Neuron (in vitro differentiated cells): ENCODE measurements around the gene EFNA5.
"Not testable (repeated sequence)": the region's sequence is repeated elsewhere in the genome, so short reads cannot be mapped to it uniquely, and the experiment has no call there.

Experiments used
- H2AFZ ChIP-seq: one replicate; pipeline ENCODE4 v1.6.1; 2013; ENCODE audit warnings: low read depth, mild to moderate bottlenecking, inconsistent platforms, low read length, moderate library complexity
- H3K27me3 ChIP-seq: one replicate; pipeline ENCODE4 v1.6.1; 2013; ENCODE audit warnings: low read length; ENCODE audit not compliant: insufficient read depth
- H3K36me3 ChIP-seq: one replicate; pipeline ENCODE4 v1.6.1; 2013; ENCODE audit warnings: low read length; ENCODE audit not compliant: insufficient read depth
- H3K4me1 ChIP-seq: one replicate; pipeline ENCODE4 v1.6.1; 2013; ENCODE audit warnings: low read length; ENCODE audit not compliant: insufficient read depth
- H3K4me3 ChIP-seq: 2 replicates; pipeline ENCODE4 v1.5.1; 2013; ENCODE audit warnings: mild to moderate bottlenecking, low read length, moderate library complexity
- H3K9me3 ChIP-seq: one replicate; pipeline ENCODE4 v1.6.1; 2013; ENCODE audit warnings: low read length

The EFNA5 gene

GRCh38 chr5:107368615-107369014 lies 302.1 kb downstream of the EFNA5 start:
- Histone ChIP-seq H3K9me3 (no peaks in the 10 kb centered on the region), H3K27me3 (no peaks in the 10 kb centered on the region), H2AFZ (no peak overlapping the region), H3K4me1 (peaks cover 37% of the 10 kb centered on the region), H3K36me3 (no peaks in the 10 kb centered on the region), H3K4me3 (no peak overlapping the region)

GRCh38 chr5:107367939-107368338 lies 302.8 kb downstream of the EFNA5 start:
- H3K27me3 ChIP-seq, result no peaks in the 10 kb centered on the region

GRCh38 chr5:107367480-107367879 lies 303.3 kb downstream of the EFNA5 start:
- Histone ChIP-seq H2AFZ (no peak overlapping the region), H3K4me3 (no peak overlapping the region), H3K27me3 (no peaks in the 10 kb centered on the region), H3K4me1 (peaks cover 30% of the 10 kb centered on the region), H3K9me3 (no peaks in the 10 kb centered on the region), H3K36me3 (no peaks in the 10 kb centered on the region)

More at GRCh38 chr5:107367939-107368338, 302.8 kb downstream of the EFNA5 start:
- Histone ChIP-seq H3K36me3 (no peaks in the 10 kb centered on the region), H3K9me3 (no peaks in the 10 kb centered on the region), H2AFZ (no peak overlapping the region), H3K4me3 (no peak overlapping the region), H3K4me1 (peaks cover 30% of the 10 kb centered on the region)

DNA sequence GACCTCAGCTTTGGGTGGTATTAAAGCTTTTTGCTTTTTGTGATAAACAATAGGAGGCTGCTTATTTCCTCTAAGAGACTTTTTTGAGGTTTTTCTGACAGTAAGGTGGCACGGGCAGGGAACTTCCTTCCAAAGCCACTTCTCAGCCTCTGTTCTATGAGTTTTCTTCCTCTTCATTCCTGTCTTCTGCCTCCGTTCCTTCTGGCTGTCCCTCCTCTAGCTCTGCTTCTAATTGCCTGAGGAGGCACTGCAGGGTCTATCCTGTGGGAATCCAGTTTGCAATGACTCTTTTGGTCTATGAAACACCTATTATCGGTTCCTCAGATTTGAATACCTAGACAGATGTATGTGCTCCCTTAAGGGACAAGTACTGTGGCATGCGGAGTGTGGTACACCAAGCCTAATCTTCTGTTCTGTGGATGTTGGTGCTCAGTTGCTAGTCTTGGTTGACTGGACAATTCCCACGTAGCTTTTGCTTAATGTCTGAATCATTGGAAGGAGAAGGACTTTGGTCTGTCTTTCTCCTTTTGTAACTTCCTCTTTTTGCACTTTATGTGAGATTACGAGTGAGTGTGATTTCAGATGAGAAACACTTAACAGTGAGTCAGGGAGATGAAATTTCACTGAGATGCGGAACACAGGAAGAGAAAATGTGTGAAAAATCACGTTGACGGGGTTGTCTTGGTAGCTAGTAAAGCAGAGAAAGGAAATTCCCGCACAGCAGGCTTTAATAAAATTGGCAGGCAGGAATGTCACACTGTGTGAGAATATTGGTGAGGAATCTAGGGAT lies 305.2 kb downstream of the EFNA5 start:
- H3K27me3 ChIP-seq, result no peaks in the 10 kb centered on the region
- H2AFZ ChIP-seq, result no peak overlapping the region
- H3K4me1 ChIP-seq, result peaks cover 26% of the 10 kb centered on the region
- no peaks in the 10 kb centered on the region for H3K9me3 ChIP-seq
- no peak overlapping the region for H3K4me3 ChIP-seq
- no peaks in the 10 kb centered on the region for H3K36me3 ChIP-seq

GRCh38 chr5:107364443-107365319 lies 306.1 kb downstream of the EFNA5 start:
- Histone ChIP-seq H3K4me3 (no peak overlapping the region), H3K36me3 (no peaks in the 10 kb centered on the region), H3K27me3 (no peaks in the 10 kb centered on the region), H2AFZ (no peak overlapping the region), H3K9me3 (no peaks in the 10 kb centered on the region), H3K4me1 (peaks cover 26% of the 10 kb centered on the region)

DNA sequence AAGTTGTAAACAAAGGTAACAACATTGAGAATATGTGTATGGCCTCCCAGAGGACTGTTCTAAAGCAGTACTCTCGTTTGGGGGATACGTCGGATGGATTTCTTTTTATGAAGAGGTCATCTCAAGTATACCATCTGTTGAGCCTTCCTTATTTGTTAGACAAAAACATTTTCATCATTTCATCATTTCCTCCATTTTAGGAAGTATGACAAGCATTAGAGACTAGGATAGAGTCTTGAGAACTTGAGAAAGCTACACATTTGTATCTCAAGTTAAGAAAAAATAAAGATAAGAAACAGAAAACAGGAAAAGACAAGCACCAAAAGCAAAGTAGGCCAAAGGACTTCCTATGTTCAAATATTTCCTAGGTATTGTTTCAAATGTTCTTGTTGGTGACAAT lies 307.0 kb downstream of the EFNA5 start:
- Histone ChIP-seq H3K9me3 (no peaks in the 10 kb centered on the region), H3K4me3 (no peak overlapping the region), H2AFZ (no peak overlapping the region), H3K36me3 (no peaks in the 10 kb centered on the region), H3K27me3 (no peaks in the 10 kb centered on the region), H3K4me1 (peaks cover 26% of the 10 kb centered on the region)

DNA sequence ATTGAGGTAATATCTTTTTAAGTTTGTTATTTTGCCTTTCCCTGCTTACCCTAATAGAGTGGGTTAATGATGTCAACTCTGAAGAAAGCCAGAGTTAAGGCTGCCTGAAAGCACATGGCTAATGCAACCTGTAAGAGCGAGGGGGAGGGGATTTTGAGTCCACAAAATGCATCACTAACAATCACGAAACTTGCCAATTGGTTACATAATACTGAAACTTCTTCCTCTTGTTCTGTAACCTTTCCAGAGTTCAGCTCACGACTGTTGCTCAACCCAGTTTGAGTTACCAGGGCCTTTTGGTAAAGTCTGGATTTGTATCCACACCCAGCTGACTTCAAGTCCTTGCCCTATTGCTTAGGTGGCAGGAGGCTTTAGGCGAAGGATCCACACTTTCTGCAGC lies 308.8 kb downstream of the EFNA5 start:
- no peak overlapping the region for H2AFZ ChIP-seq

DNA sequence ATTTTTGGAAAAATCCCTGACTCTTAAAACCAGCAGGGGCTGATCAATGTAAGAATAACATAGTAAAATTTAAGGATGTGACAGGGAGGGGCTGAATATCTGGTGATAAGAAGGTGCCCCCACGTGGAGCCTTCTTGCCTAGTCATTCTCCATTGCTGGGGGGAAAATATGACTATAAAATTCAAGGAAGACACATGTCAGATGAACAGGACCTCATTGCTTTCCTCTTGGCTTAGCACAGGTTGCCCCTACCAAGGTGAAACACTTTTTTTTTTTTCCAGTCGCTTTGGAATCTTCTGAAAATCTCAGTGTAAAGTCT lies 310.9 kb downstream of the EFNA5 start:
- H3K27me3 ChIP-seq, result no peaks in the 10 kb centered on the region
- no peaks in the 10 kb centered on the region for H3K9me3 ChIP-seq
- no peak overlapping the region for H2AFZ ChIP-seq
- no peaks in the 10 kb centered on the region for H3K4me1 ChIP-seq
- no peaks in the 10 kb centered on the region for H3K36me3 ChIP-seq
- H3K4me3 ChIP-seq, result no peak overlapping the region

More for the DNA sequence above, 308.8 kb downstream of the EFNA5 start:
- H3K36me3 ChIP-seq, result no peaks in the 10 kb centered on the region
- H3K27me3 ChIP-seq, result no peaks in the 10 kb centered on the region
- no peaks in the 10 kb centered on the region for H3K9me3 ChIP-seq
- H3K4me1 ChIP-seq, result peaks cover 7% of the 10 kb centered on the region
- no peak overlapping the region for H3K4me3 ChIP-seq

DNA sequence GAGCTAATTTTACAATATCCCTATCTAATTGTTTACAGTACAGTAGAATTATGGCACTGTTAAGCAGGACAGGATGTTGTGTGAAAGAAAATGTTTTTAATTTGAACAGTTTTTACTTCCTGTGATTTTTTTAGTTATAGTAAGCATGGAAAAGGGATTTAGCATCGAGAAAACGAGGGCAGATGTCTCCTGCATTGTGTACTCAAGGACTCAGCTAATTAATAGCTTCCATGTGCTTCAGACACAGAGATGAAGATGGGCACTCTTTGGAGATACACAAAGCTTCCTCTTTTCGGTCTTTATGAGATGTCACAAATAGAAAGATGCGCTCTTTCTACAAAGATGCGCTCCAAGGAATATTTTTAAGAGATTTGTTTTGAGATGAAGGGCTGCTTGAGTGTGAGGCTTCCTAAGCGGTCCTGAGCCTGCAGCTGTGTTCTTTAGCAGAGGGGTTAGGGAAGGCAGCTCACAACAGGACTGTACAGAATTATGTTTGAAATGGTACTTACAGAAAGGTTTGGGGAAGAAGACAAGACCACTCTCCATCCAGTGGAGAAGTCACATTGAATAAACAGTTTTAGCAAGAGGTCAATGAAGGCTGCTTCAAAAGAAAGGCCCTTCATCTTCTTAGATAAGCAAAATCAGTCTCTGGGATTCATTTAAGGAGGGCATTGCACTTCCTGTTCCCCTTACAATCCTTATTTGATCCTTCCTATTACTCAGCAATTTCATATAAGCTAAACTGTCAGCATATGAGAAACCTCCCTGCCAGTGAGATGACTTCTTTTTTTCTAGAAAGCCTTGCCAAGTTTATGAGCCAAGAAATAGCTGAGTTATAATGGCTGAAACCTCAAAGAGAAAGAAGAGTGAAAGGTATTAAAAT lies 311.5 kb downstream of the EFNA5 start:
- no peaks in the 10 kb centered on the region for H3K4me1 ChIP-seq
- no peaks in the 10 kb centered on the region for H3K9me3 ChIP-seq
- no peaks in the 10 kb centered on the region for H3K36me3 ChIP-seq
- H2AFZ ChIP-seq, result no peak overlapping the region
- H3K27me3 ChIP-seq, result no peaks in the 10 kb centered on the region
- H3K4me3 ChIP-seq, result no peak overlapping the region

DNA sequence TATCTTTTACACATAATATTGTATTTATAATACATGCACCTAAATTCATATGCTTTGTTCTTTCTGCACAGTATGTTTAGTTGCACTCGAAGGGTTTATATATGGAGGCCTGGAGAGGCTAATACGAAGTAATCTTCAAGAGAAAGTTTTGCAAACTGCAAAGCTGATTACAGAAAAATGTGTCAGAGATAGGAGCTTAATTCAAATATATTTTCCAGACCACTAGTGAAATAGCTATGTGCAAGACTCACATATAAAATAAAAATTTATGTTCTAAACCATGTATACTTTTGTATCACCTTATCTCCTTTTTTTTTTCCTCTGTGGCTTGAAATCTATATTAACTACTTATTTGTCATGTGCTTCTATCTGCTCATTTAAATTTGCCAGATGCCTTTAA lies 313.8 kb downstream of the EFNA5 start:
- Histone ChIP-seq H3K4me3 (no peak overlapping the region), H3K4me1 (no peaks in the 10 kb centered on the region), H3K27me3 (no peaks in the 10 kb centered on the region), H3K9me3 (no peaks in the 10 kb centered on the region), H2AFZ (no peak overlapping the region), H3K36me3 (no peaks in the 10 kb centered on the region)

GRCh38 chr5:107352576-107352975 lies 318.2 kb downstream of the EFNA5 start:
- no peaks in the 10 kb centered on the region for H3K36me3 ChIP-seq
- H3K9me3 ChIP-seq, result no peaks in the 10 kb centered on the region
- no peak overlapping the region for H3K4me3 ChIP-seq
- H3K4me1 ChIP-seq, result no peaks in the 10 kb centered on the region
- H3K27me3 ChIP-seq, result no peaks in the 10 kb centered on the region
- no peak overlapping the region for H2AFZ ChIP-seq

GRCh38 chr5:107346580-107346979 lies 324.2 kb downstream of the EFNA5 start:
- H3K36me3 ChIP-seq, H3K4me1 ChIP-seq, H3K4me3 ChIP-seq, H3K27me3 ChIP-seq, H3K9me3 ChIP-seq, H2AFZ ChIP-seq: not testable (repeated sequence)

DNA sequence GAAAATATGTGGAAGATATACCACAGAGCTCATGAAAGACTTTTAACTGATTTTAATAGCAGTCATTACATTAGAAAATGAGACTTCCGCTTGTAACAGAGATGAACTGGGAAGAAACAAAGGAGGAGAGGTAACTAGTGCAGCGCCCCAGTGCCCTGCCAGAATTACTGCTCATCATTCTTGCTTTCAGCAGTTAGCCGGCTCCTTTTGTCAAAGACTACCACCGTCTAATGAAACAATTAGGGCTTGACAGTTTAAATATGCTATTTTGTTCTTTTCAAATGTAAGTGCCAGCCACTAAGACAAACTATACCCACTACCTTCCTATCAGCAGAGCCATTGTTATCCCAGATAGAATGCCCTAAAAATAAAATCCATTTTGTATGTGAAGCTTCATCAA lies 328.4 kb downstream of the EFNA5 start:
- H3K27me3 ChIP-seq, result no peaks in the 10 kb centered on the region
- peaks cover 3% of the 10 kb centered on the region for H3K9me3 ChIP-seq
- H3K4me3 ChIP-seq, result no peak overlapping the region

More for the DNA sequence above, 328.4 kb downstream of the EFNA5 start:
- Histone ChIP-seq H3K36me3 (no peaks in the 10 kb centered on the region), H3K4me1 (peaks cover 4% of the 10 kb centered on the region), H2AFZ (no peak overlapping the region)
